Measurements from ENCODE around the gene SLC25A47.
"Not testable (repeated sequence)": the region's sequence is repeated elsewhere in the genome, so short reads cannot be mapped to it uniquely, and the experiment has no call there.

Gene SLC25A47

GRCh38 chr14:100290607-100291304 lies 32.4 kb upstream of the SLC25A47 start:
- no peak for DNase-seq (ENCODE audit: low read depth)

- DNase-seq (ENCODE audit: low read depth) = no peak
Measured at GRCh38 chr14:100291305-100292075, 31.6 kb upstream of the SLC25A47 start.

GRCh38 chr14:100292301-100292775 lies 30.8 kb upstream of the SLC25A47 start:
- no peak for DNase-seq (ENCODE audit: low read depth)

GRCh38 chr14:100292776-100293461 lies 30.2 kb upstream of the SLC25A47 start:
- no peak for DNase-seq (ENCODE audit: low read depth)

GRCh38 chr14:100293497-100294212 lies 29.5 kb upstream of the SLC25A47 start:
- no peak for DNase-seq (ENCODE audit: low read depth)

GRCh38 chr14:100294213-100294962 lies 28.8 kb upstream of the SLC25A47 start:
- DNase-seq (ENCODE audit: low read depth) = no peak

- no peak for DNase-seq (ENCODE audit: low read depth)
Measured at GRCh38 chr14:100294963-100295330, 28.2 kb upstream of the SLC25A47 start.

GRCh38 chr14:100295376-100296105 lies 27.6 kb upstream of the SLC25A47 start:
- no peak for DNase-seq (ENCODE audit: low read depth)

GRCh38 chr14:100296106-100296651 lies 27.0 kb upstream of the SLC25A47 start:
- DNase-seq (ENCODE audit: low read depth) = no peak

- DNase-seq (ENCODE audit: low read depth) = not testable (repeated sequence)
Measured at GRCh38 chr14:100296729-100297128, 26.4 kb upstream of the SLC25A47 start.

GRCh38 chr14:100297320-100298300 lies 25.5 kb upstream of the SLC25A47 start:
- DNase-seq (ENCODE audit: low read depth) = no peak

- no peak for DNase-seq (ENCODE audit: low read depth)
Measured at GRCh38 chr14:100298551-100299237, 24.4 kb upstream of the SLC25A47 start.

GRCh38 chr14:100299238-100299560 lies 23.9 kb upstream of the SLC25A47 start:
- DNase-seq (ENCODE audit: low read depth) = no peak

- DNase-seq (ENCODE audit: low read depth) = no peak
Measured at GRCh38 chr14:100302616-100303015, 20.5 kb upstream of the SLC25A47 start.

- no peak for DNase-seq (ENCODE audit: low read depth)
Measured at GRCh38 chr14:100303179-100303578, 20.0 kb upstream of the SLC25A47 start.

- no peak for DNase-seq (ENCODE audit: low read depth)
Measured at GRCh38 chr14:100303925-100304324, 19.2 kb upstream of the SLC25A47 start.

- no peak for DNase-seq (ENCODE audit: low read depth)
Measured at GRCh38 chr14:100304825-100305323, 18.3 kb upstream of the SLC25A47 start.

GRCh38 chr14:100305324-100306100 lies 17.6 kb upstream of the SLC25A47 start:
- no peak for DNase-seq (ENCODE audit: low read depth)

Measured in HS-27A (cell line).